CD4-positive, alpha-beta T cell (primary cell): Measurements from ENCODE around the gene PATE2. TPM values are rescaled to one million over a fixed set of nuclear protein-coding genes. Genes with fewer than 3 reads are reported as not detected.

ENCODE experiments used
- ATAC-seq: fragments of 200-7000 bp; cut with Tn5 transposase; one replicate; pipeline ENCODE4 v1.10.0; 2022; ENCODE audit warnings: mild to moderate bottlenecking; ENCODE audit not compliant: poor library complexity
- CTCF ChIA-PET: fragments of 350-600 bp; sonication (Branson Sonifier 250); formaldehyde crosslinking; loops from one replicate; lab custom pipeline; 2021; ENCODE audit warnings: antibody characterized with exemption, inconsistent platforms; lab: Charles Lee
- POLR2A ChIA-PET: fragments of 350-600 bp; sonication (Branson Sonifier 250); formaldehyde crosslinking; loops from one replicate; lab custom pipeline; 2021; ENCODE audit warnings: antibody characterized with exemption, inconsistent platforms; lab: Charles Lee
- DNase-seq, 14 experiments: peaks; one replicate each; pipeline ENCODE4 v3.0.0-alpha.2; 2013 to 2020; ENCODE audit warnings: mixed read lengths in 2 of 14
- H3K27ac ChIP-seq, 2 donors: one replicate each; pipeline versions ENCODE4 v1.5.1 to v1.7.0; 2013; ENCODE audit warnings: low read length in 2 of 2, low read depth in 1 of 2, mild to moderate bottlenecking in 1 of 2
- H3K27me3 ChIP-seq, 2 experiments: 1 replicate in 1 of 2; 2 replicates in 1 of 2; pipeline versions ENCODE4 v1.6.1 to v1.7.0; 2013; ENCODE audit warnings: low read length in 2 of 2, control low read depth in 1 of 2, mild to moderate bottlenecking in 1 of 2, moderate library complexity in 1 of 2; ENCODE audit not compliant: insufficient read depth in 2 of 2, control insufficient read depth in 1 of 2
- H3K36me3 ChIP-seq: one replicate; pipeline ENCODE4 v1.6.1; 2013; ENCODE audit warnings: low read length, control low read depth; ENCODE audit not compliant: insufficient read depth
- H3K4me1 ChIP-seq: one replicate; pipeline ENCODE4 v1.6.1; 2013; ENCODE audit warnings: low read length, control low read depth; ENCODE audit not compliant: insufficient read depth
- H3K4me3 ChIP-seq: one replicate; pipeline ENCODE4 v1.5.1; 2013; ENCODE audit warnings: mild to moderate bottlenecking, low read length, moderate library complexity
- H3K9me3 ChIP-seq, 2 experiments: 1 replicate in 1 of 2; 2 replicates in 1 of 2; pipeline versions ENCODE4 v1.6.1 to v1.7.0; 2013; ENCODE audit warnings: low read length in 2 of 2, mild to moderate bottlenecking in 2 of 2, control low read depth in 1 of 2, moderate library complexity in 1 of 2; ENCODE audit not compliant: control insufficient read depth in 1 of 2, insufficient read depth in 1 of 2
- H3K27ac Mint-ChIP-seq: one replicate; pipeline ENCODE4 v1.8.0; 2020; ENCODE audit warnings: mixed read lengths
- H3K27me3 Mint-ChIP-seq: one replicate; pipeline ENCODE4 v1.8.0; 2021; ENCODE audit warnings: mixed read lengths
- H3K36me3 Mint-ChIP-seq: one replicate; pipeline ENCODE4 v1.8.0; 2021; ENCODE audit warnings: low read depth, mixed read lengths
- H3K4me1 Mint-ChIP-seq: one replicate; pipeline ENCODE4 v1.8.0; 2021; ENCODE audit warnings: low read depth, mixed read lengths
- H3K4me3 Mint-ChIP-seq: one replicate; pipeline ENCODE4 v1.8.0; 2020; ENCODE audit warnings: mild to moderate bottlenecking, mixed read lengths
- H3K9me3 Mint-ChIP-seq: one replicate; pipeline ENCODE4 v1.8.0; 2020; ENCODE audit warnings: mixed read lengths
- intact Hi-C, 2 experiments: fragments of 100-400 bp; cut with DNase I in 1 of 2; cut with micrococcal nuclease in 1 of 2; formaldehyde crosslinking; loops; one replicate each; pipeline versions ENCODE4 v1.15.1 to v1.9.0; 2023 to 2025; cut with DNase I, micrococcal nuclease
- total RNA-seq, 174 experiments: library from RNA in 2 of 174; stranded (reverse) in 2 of 174; gene quantifications; one replicate each; pipeline ENCODE4 v1.2.3 and lab custom pipeline; 2021 to 2026
- TF ChIP-seq, protein P1 (sequence below): fragments of 200-600 bp; IDR thresholded peaks from one replicate; pipeline ENCODE4 v1.8.0; 2022; ENCODE audit warnings: antibody characterized with exemption, mild to moderate bottlenecking

Gene PATE2
- total RNA-seq, 2 experiments from 2014 or later = not detected

- Histone ChIP-seq H3K9me3 (peaks cover 0 to 4% of the 10 kb centered on the region in 2 experiments), H3K4me1 (no peaks in the 10 kb centered on the region), H3K27me3 (peaks cover 8 to 10% of the 10 kb centered on the region in 2 experiments), H3K4me3 (no peak overlapping the region), H3K36me3 (no peaks in the 10 kb centered on the region), H3K27ac (no peak overlapping the region)
- ChIA-PET CTCF (no interaction called here), POLR2A (no interaction called here)
- Mint-ChIP-seq H3K27me3 (peaks cover 45% of the 10 kb centered on the region), H3K27ac (no peak overlapping the region), H3K36me3 (no peaks in the 10 kb centered on the region), H3K9me3 (no peaks in the 10 kb centered on the region), H3K4me1 (no peaks in the 10 kb centered on the region), H3K4me3 (no peak overlapping the region)
- DNase-seq (no peak), ATAC-seq (no peak)
- TF ChIP-seq, protein P1, sequence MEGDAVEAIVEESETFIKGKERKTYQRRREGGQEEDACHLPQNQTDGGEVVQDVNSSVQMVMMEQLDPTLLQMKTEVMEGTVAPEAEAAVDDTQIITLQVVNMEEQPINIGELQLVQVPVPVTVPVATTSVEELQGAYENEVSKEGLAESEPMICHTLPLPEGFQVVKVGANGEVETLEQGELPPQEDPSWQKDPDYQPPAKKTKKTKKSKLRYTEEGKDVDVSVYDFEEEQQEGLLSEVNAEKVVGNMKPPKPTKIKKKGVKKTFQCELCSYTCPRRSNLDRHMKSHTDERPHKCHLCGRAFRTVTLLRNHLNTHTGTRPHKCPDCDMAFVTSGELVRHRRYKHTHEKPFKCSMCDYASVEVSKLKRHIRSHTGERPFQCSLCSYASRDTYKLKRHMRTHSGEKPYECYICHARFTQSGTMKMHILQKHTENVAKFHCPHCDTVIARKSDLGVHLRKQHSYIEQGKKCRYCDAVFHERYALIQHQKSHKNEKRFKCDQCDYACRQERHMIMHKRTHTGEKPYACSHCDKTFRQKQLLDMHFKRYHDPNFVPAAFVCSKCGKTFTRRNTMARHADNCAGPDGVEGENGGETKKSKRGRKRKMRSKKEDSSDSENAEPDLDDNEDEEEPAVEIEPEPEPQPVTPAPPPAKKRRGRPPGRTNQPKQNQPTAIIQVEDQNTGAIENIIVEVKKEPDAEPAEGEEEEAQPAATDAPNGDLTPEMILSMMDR = no peak
- intact Hi-C loops = no loop called here
Measured at GRCh38 chr11:125768336-125769046, 10.1 kb downstream of the PATE2 start.

GRCh38 chr11:125766251-125766650 lies 12.4 kb downstream of the PATE2 start:
- CTCF ChIA-PET = no interaction called here
- POLR2A ChIA-PET = no interaction called here
- intact Hi-C loops = no loop called here
- H3K4me3 ChIP-seq = no peak overlapping the region
- Mint-ChIP-seq H3K36me3 (no peaks in the 10 kb centered on the region), H3K4me1 (no peaks in the 10 kb centered on the region), H3K4me3 (no peak overlapping the region), H3K27me3 (peaks cover 36% of the 10 kb centered on the region), H3K9me3 (peaks cover 1% of the 10 kb centered on the region), H3K27ac (no peak overlapping the region)
- H3K27me3 ChIP-seq = peaks cover 8 to 10% of the 10 kb centered on the region in 2 experiments
- TF ChIP-seq, protein P1 = no peak
- no peaks in the 10 kb centered on the region for H3K36me3 ChIP-seq
- no peaks in the 10 kb centered on the region for H3K4me1 ChIP-seq
- no peak overlapping the region for H3K27ac ChIP-seq
- H3K9me3 ChIP-seq = peaks cover 0 to 4% of the 10 kb centered on the region in 2 experiments
- no peak for ATAC-seq
- no peak for DNase-seq

DNA sequence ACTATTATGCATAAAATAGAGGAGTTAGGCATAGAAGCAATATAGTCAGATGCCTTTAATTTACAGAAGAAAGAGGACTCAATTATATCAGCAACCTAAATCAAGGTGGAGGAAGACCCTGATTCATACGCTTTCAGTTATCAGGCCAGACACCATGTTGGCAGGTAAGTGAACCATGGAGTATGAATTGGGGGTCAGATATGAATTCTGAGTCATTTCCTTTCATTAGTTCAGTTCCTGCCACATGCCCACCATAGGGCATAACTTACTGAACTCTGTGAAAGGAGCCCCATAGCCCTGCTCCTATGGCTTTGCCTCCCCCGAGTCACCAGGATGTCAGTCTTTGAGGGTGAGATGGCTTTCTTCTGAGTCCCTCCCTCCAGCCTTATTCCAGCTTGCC lies 15.1 kb downstream of the PATE2 start:
- no peaks in the 10 kb centered on the region for H3K36me3 ChIP-seq
- Mint-ChIP-seq H3K4me3 (no peak overlapping the region), H3K27ac (no peak overlapping the region), H3K9me3 (peaks cover 2% of the 10 kb centered on the region), H3K27me3 (peaks cover 31% of the 10 kb centered on the region), H3K4me1 (no peaks in the 10 kb centered on the region), H3K36me3 (no peaks in the 10 kb centered on the region)
- intact Hi-C loops = no loop called here
- TF ChIP-seq, protein P1 = no peak
- ChIA-PET POLR2A (no interaction called here), CTCF (no interaction called here)
- peaks cover 8 to 10% of the 10 kb centered on the region in 2 experiments for H3K27me3 ChIP-seq
- H3K4me1 ChIP-seq = no peaks in the 10 kb centered on the region
- H3K9me3 ChIP-seq = no peaks in the 10 kb centered on the region
- no peak overlapping the region for H3K4me3 ChIP-seq
- DNase-seq = no peak
- ATAC-seq = no peak
- H3K27ac ChIP-seq = no peak overlapping the region
